MCF 10A (cell line): ENCODE data around the gene IMPG1. TPM values are rescaled to one million over a fixed set of nuclear protein-coding genes. Genes with fewer than 3 reads are reported as not detected.

Experiments
- Bru-seq: library from RNA; stranded (reverse); fragments of 400-500 nt; gene quantifications from one replicate; lab custom pipeline; 2021; lab: Mats Ljungman, UMichigan
- BruChase-seq, 2 experiments: library from RNA; stranded (reverse); fragments of 400-500 nt; gene quantifications; one replicate each; lab custom pipeline; 2021; lab: Mats Ljungman, UMichigan
- BruUV-seq: library from RNA; stranded (reverse); fragments of 400-500 nt; replicated peaks from 2 replicates; lab custom pipeline; 2021; lab: Mats Ljungman, UMichigan
- CTCF ChIA-PET: fragments of 300-600 bp; sonication (Branson Sonifier 250); formaldehyde crosslinking; extraction: SDS; loops from one replicate; lab custom pipeline; 2021; ENCODE audit warnings: antibody characterized with exemption, inconsistent platforms; lab: Yijun Ruan, JAX
- POLR2A ChIA-PET: fragments of 300-600, 350-650 bp; sonication (Branson Sonifier 250); formaldehyde crosslinking; extraction: SDS; loops from one replicate; lab custom pipeline; 2020; ENCODE audit warnings: antibody characterized with exemption, inconsistent platforms; lab: Yijun Ruan, JAX
- DNase-seq: peaks from one replicate; pipeline ENCODE4 v3.0.0-alpha.2; 2018; ENCODE audit not compliant: unreplicated experiment
- H3K27ac Mint-ChIP-seq: one replicate; pipeline ENCODE4 v1.8.0; 2022; ENCODE audit warnings: mild to moderate bottlenecking, low read depth, mixed read lengths; ENCODE audit not compliant: unreplicated experiment
- H3K27me3 Mint-ChIP-seq: one replicate; pipeline ENCODE4 v1.8.0; 2022; ENCODE audit warnings: mixed read lengths; ENCODE audit not compliant: insufficient read depth, unreplicated experiment
- H3K36me3 Mint-ChIP-seq: one replicate; pipeline ENCODE4 v1.8.0; 2022; ENCODE audit warnings: mild to moderate bottlenecking, moderate library complexity, mixed read lengths; ENCODE audit not compliant: insufficient read depth, unreplicated experiment
- H3K4me1 Mint-ChIP-seq: one replicate; pipeline ENCODE4 v1.8.0; 2022; ENCODE audit warnings: mixed read lengths; ENCODE audit not compliant: insufficient read depth, unreplicated experiment
- H3K4me3 Mint-ChIP-seq: one replicate; pipeline ENCODE4 v1.8.0; 2022; ENCODE audit warnings: mild to moderate bottlenecking, moderate library complexity, mixed read lengths; ENCODE audit not compliant: unreplicated experiment
- H3K9me3 Mint-ChIP-seq: one replicate; pipeline ENCODE4 v1.8.0; 2022; ENCODE audit warnings: mixed read lengths; ENCODE audit not compliant: unreplicated experiment
- CTCF ChIP-seq: fragments of 200-600 bp; IDR thresholded peaks from one replicate; pipeline ENCODE4 v1.8.0; 2022; ENCODE audit warnings: antibody characterized with exemption, mild to moderate bottlenecking; ENCODE audit not compliant: unreplicated experiment
- intact Hi-C: fragments of 100-400 bp; cut with micrococcal nuclease; formaldehyde crosslinking; loops from 2 replicates; pipeline ENCODE4 v1.14.1; 2022
- long read RNA-seq: library from polyadenylated mRNA; stranded (forward); transcript quantifications from one replicate; pipeline ENCODE4 v2.0.0, GENCODE V29; 2022
- total RNA-seq: library from RNA; stranded (reverse); gene quantifications from 2 replicates; pipeline ENCODE4 v1.2.3, GENCODE V29; 2022

Gene IMPG1
- total RNA-seq (not detected in 2 replicates), Bru-seq, nascent RNA (percentile 0 among the genes with signal in this experiment), BruChase-seq, experiment 1, labeled RNA remaining after a 6-hour chase (not detected), BruChase-seq, experiment 2, labeled RNA remaining after a 2-hour chase (percentile 0 among the genes with signal in this experiment)
- long read RNA-seq = 0 reads

GRCh38 chr6:76072562-76072961, at the start of gene IMPG1:
Gene IMPG1 (minus strand): TSS chr6:76072662. CDS start chr6:76072488, 174 bp downstream.
- Mint-ChIP-seq H3K36me3 (no peaks in the 10 kb centered on the region), H3K4me3 (no peak within 1 kb of the TSS), H3K27me3 (no peaks in the 10 kb centered on the region), H3K27ac (no peak within 1 kb of the TSS), H3K4me1 (no peaks in the 10 kb centered on the region), H3K9me3 (no peaks in the 10 kb centered on the region)
- ChIA-PET POLR2A (interaction anchor here (0.7 kb wide), 1 partner anchor 180 kb away, joined by 3 read pairs; no protein-coding TSS in a partner anchor), CTCF (no interaction called here)
- no TSS peak for BruUV-seq
- no peak for DNase-seq
- intact Hi-C loops = no loop called here
- no peak for TF ChIP-seq CTCF

GRCh38 chr6:76120302-76120701, 47.8 kb upstream of the IMPG1 start:
- no TSS peak for BruUV-seq
- Mint-ChIP-seq H3K9me3 (peaks cover 8% of the 10 kb centered on the region), H3K4me1 (no peaks in the 10 kb centered on the region), H3K4me3 (no peak overlapping the region), H3K36me3 (no peaks in the 10 kb centered on the region), H3K27ac (no peak overlapping the region), H3K27me3 (no peaks in the 10 kb centered on the region)
- CTCF ChIA-PET = no interaction called here
- POLR2A ChIA-PET = no interaction called here
- intact Hi-C loops = no loop called here
- no peak for TF ChIP-seq CTCF
- no peak for DNase-seq

- TF ChIP-seq CTCF = no peak
- Mint-ChIP-seq H3K27ac (no peak overlapping the region), H3K4me1 (no peaks in the 10 kb centered on the region), H3K9me3 (no peaks in the 10 kb centered on the region), H3K27me3 (no peaks in the 10 kb centered on the region), H3K4me3 (no peak overlapping the region), H3K36me3 (no peaks in the 10 kb centered on the region)
- no TSS peak for BruUV-seq
- DNase-seq = no peak
- ChIA-PET CTCF (no interaction called here), POLR2A (no interaction called here)
- intact Hi-C loops = no loop called here
Observed at GRCh38 chr6:76073281-76073680, 819 bp upstream of the IMPG1 start.

GRCh38 chr6:76057469-76057868, 15.0 kb downstream of the IMPG1 start:
- BruUV-seq = no TSS peak
- intact Hi-C loops = no loop called here
- Mint-ChIP-seq H3K27me3 (no peaks in the 10 kb centered on the region), H3K27ac (no peak overlapping the region), H3K36me3 (no peaks in the 10 kb centered on the region), H3K4me3 (no peak overlapping the region), H3K9me3 (no peaks in the 10 kb centered on the region), H3K4me1 (no peaks in the 10 kb centered on the region)
- DNase-seq = no peak
- ChIA-PET POLR2A (no interaction called here), CTCF (no interaction called here)
- TF ChIP-seq CTCF = no peak
